CD4-positive, alpha-beta T cell treated with Interleukin-4 for 4 hours (primary cell): Measurements from ENCODE around the gene RGS3.
"Not testable (repeated sequence)": the region's sequence is repeated elsewhere in the genome, so short reads cannot be mapped to it uniquely, and the experiment has no call there.

Experiments used
- DNase-seq: peaks from one replicate; pipeline ENCODE4 v3.0.0-alpha.2; 2020

Gene RGS3

DNA sequence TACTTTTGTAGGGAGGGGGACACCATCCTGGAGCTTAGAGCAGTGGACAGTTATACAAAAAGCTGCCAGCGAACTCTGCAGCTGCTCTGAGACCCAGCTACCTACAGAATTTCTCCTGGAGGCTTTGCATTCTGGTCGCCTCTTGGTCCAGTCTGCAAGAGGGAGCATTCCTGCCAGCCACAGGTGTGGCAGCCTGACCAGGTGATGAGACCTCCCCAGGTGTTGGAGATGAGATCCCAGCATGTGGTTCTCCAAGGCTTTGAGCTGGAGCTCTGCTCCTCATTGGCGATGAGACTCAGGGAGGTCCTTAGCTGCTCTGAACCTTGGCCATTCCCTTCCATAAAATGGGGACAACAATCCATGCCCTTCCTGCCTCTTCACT is 69.3 kb downstream of the RGS3 start:
- no peak for DNase-seq

DNA sequence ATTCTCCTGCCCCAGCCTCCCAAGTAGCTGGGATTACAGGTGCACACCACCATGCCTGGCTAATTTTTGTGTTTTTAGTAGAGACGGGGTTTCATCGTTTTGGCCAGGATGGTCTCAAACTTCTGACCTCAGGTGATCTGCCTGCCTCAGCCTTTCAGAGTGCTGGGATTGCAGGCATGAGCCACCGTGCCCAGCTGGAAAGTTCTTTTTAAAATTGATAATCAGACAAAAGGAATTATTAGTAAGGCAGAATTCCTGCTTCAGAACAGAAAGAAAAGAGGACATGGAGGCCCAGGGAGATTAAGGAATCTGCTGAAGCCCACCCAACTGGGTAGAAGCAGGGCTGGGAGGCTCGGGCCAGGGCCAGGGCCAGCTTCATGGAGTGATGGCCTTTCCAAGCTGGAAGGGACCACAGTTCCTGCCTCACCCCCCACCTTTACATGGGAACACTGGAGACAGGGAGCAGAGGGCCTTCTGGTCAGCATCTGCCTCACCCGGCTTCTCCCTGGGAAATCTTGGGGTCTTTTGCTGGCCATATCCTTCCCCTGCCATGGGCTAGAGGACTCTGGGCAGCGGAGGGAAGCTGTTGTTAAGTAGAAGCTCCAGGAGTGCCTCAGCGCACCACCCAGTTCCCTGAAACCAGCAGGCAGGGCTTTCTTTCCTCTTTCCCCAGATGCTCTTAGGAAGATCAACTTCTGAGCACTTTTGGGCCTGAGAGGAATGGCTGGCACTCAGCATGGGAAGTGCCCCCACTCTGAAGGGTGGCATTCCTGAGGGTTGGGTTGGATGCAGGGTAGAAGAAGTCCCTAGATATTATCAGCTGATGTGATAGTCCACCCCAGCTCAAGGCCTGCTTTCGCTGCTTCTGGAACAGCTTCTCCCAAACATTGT is 70.1 kb downstream of the RGS3 start:
- DNase-seq: no peak

DNA sequence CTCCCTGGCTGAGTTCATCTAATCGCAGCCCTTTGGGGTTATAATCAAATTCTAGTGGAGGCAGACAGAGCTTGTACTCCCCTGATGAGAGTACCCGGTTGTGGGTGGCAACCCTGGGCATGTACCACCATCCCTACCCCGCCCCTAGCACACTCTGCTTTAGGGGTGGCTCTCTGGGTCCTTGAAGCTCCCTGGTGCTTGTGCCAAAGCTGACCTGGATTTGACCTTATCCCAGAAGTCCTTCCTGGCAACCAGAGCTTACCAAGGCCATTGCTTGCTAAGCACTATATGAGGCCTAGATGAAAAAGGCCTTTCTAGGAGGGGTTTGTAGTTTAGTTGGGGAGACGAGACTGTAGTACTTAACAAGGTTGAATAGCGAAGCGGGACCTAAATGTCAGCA is 72.2 kb downstream of the RGS3 start:
- DNase-seq: no peak

DNA sequence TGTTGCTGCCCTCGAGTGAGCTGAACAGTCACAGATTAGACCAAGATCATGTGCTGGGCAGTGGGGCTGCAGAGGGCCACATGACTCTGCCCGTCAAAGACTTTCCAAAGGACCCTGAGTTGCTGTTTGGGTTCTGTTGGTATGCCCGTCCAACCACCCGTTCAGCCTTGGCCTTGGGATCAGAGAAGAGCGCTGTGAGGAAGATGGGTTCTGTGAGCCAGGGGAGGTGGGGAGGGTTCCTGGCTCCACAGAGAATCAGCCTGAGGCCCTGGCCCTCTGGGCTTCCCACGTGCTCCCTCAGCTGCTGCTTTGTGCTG is 72.6 kb downstream of the RGS3 start:
- DNase-seq: no peak

DNA sequence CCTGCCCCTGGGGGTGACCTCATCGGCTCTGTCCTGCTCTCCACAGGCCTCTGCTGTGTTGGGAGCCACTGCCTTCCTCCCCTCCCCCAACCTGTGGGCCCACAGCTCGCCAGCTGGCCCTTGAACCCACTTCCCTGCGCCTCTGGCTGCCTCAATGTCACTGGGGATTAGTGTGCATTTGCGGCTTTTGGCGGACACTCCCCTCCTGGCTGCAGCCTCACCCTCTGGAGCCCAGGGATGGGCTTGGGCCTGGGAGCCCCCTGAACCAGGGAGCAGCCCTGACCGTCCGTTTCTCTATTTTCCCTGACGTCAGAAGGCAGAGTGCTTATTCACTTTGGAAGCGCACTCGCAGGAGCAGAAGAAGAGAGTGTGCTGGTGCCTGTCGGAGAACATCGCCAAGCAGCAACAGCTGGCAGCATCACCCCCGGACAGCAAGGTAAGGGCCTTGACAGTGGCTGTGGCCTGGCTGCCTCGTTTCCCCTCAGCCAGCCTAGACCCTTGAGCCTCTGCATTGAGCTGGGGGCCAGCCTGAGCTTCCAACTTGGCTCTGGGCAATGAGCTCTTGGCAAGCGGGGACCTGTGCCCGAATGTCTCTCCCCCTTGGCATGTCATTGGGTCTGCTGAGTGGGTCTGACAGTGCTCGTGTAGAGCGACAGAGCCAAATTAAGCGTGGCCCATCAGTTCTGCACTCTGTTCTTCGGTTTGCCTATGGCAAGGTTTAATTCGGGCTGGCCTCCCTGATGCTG is 73.1 kb downstream of the RGS3 start:
- DNase-seq: no peak

DNA sequence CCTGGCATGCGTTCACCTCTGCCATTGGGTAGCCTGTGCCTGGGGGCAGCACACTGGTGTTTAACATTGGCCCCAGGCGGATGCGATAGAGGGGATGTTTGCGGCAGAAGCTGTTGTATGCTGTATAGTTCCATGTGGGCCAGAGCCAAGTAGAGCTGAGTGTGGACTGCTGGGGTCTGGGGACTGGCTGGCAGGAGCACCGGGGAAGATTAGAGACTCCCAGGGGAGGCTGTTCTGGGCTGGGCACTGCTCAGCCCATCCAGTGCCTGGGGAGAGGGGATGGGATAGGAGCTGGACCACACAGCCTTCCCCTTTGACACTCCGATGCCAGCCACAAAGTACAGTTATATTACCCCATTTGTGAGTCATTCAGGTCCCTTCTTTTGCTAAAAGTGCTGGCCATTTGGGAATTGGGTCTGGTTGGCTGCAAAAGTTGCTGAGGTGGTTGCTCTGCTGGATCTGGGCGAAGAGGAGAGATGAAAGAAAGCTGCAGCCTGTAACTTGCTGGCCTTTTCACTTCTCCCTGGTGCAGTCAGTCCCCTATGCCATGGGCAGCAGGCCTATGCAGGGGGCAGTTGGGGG is 73.8 kb downstream of the RGS3 start:
- no peak for DNase-seq

DNA sequence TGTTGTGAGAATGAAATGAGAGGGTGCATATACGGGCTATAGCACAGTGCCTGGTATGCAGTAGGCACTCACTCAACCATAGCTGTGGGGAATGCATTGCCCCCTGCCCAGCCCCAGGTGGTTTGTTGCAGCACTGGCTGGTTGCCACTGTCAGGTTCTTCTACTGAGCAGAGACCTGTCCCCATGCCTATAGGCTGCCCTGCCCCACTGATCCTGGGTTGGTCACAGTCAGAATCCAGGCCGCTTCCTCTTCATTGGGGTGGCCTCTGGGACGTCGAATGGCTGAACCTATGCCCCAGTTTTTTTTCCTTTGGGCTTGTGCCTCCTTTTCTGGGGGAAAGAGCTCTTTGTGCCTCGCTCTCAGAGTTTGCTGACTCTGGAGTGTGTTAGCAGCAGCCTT is 74.6 kb downstream of the RGS3 start:
- DNase-seq: no peak

DNA sequence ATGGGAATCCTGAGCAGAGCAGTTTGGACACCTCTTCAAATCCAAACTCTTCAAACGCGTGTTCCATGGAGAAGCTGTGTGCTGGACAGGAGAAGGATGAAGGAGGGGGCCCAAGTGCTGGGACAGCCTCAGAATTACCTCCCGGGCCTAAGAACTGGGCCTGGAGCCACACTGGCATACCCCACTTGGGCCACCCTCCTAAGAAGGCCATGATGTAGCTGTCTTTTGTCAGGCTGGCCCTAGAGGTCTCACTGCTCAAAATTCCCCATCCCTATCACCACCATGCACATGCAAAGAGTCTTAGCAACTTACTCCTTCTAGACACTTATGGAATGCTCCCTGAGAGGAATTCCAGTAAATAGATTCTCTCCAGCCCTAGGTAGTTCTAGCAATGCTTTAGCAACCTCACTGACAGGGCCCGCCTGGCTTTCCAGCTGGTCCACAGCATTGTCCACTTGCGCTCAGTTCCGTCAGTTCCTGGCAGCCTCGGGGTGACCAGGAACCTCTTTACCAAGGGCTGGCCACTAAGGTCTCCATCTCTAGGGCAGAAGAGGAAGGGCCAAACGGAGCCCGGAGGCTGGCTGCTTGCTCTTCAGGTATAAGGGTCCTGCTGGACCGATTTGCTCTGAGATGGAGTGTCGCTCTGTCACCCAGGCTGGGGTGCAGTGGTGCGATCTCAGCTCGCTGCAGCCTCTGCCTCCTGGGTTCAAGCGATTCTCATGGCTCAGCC is 75.3 kb downstream of the RGS3 start:
- no peak for DNase-seq

DNA sequence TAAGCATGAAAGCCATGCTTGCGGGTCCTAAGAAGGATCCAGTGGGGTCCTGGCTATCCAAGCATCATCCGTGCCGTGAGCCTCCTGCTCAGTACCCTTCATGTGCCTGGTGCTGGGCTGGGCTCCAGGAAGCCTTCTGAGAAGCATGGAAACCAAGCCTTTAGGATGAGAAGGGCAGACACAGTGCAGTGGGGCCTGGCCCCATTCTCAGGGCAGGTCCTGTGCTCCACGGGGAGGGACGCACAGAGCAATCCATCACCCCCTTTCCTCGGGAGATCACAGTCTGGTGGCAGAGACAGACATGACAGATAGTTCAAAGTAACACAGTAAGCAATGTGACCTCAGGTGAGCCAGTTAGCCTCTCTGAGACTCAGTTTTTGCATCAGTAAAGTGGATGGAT is 76.9 kb downstream of the RGS3 start:
- no peak for DNase-seq

DNA sequence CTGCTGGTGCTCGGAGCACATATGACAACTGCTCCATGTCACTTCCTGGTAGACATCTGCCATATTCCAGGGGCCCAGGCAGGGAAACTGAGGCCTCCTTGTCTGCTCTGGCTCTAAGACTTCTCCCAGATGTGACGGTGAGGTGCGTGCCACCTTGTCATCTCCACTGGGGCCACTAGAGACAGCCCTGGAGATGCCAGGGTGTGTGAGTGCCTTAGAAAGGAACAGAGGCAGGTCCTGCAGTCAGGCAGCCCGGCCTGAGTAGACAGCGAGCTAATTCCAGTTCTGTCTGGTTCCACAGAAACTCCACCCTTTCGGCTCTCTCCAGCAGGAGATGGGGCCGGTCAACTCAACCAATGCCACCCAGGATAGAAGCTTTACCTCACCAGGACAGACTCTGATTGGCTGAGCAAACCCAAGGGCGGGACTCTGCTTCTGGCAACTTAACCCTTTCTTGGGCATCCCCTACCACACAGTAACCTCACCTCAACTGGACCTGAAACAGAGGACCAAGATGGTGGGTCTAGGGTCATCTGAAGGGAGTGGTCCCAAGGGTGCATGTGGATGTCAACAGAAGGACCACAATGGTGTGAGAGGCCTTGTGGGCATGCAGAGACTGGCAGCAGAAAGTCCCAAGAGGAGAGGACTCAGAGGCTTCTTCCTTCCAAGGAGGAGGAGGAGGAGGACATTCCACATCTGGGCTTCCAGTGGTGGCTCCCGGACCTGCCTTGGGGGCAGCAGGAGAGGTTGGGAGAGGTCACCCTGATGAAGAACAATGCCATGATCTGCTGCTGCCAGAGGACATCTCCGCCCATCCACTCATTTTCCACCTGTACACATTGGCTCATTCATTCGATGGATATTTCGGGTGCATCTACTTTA is 77.7 kb downstream of the RGS3 start:
- no peak for DNase-seq

DNA sequence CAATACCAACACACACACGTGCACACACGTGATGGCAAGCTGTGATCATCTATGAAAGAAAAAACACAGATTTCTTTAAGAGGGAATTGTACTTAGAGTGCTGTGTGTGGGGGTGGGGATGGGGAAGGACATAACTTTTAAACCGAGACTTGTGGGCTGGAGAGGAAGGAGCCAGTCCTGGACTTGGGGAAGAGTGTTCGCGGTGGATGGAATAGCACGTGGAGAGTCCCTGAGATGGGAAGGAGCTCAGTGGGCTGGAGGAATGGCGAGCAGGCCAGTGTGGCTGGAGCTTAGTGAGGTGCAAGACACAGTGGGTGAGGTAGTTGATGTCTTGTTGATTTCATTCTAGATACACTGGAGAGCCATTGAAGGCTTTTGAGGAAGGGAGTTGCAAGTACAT is 78.5 kb downstream of the RGS3 start:
- no peak for DNase-seq

DNA sequence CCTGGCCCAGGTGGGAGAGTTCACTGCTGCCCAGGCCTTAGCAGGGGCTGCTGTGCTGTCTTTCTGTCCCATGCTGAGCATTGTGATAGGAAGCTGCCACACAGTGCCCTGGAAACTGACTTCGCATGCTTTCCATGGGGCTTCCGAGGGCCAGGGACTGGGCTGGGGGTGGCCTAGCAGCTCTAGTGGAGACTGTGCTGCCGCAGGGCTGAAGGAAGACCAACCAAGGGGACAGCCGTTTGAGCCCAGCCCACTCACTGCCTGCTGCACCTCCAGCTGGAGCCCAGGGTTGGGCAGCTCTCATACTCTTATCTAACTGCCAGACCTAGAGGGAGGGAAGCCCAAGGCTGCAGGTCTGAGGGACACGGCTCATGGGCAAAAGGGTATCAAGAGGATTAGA is 79.2 kb downstream of the RGS3 start:
- DNase-seq: no peak

DNA sequence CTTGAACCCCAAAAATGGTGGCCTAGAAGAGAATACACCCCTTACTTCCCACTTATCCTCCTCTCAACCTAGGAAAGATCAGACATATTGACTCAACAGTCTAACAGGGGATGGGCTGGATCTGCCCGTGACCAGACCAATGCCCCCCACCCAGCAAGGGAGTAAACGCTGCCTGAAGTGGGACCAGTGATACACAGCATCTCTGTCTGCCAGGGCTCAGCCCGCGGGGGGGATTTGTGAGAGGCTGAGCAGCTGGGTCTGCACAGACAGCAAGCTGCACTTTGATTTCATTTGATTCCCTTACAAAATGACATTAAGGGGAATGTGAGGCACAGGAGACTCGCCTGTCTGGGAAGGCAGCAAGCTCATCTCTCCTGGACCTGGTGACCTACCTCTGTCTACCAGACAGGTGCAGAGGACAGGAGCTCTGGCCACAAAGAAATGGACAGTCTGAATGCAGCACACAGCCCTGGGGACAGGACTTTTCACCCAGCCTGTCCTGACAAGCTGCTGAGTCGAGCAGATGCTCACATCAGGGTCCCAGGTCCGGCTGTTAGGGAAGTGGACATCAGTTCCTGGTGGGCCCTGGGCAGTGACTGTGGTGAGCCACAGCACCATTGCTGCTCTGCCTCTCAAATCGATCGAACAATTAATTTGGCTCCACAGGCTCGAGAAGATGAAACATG is 79.9 kb downstream of the RGS3 start:
- DNase-seq: no peak

DNA sequence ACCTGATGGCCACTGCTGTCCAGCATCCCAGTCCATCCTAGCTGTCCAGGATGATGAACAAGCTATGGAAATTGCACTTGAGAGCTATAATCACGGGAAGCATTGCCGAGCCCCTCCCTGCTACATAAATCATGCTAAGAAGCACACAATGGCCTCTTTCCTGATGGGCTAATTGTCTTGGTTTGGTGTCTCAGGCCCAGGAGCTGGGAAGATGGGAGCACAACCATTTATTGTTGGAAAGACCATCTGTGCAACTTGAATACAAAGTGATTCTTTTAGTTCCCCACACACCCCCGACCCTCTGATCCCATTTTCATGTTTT is 80.4 kb downstream of the RGS3 start:
- no peak for DNase-seq

DNA sequence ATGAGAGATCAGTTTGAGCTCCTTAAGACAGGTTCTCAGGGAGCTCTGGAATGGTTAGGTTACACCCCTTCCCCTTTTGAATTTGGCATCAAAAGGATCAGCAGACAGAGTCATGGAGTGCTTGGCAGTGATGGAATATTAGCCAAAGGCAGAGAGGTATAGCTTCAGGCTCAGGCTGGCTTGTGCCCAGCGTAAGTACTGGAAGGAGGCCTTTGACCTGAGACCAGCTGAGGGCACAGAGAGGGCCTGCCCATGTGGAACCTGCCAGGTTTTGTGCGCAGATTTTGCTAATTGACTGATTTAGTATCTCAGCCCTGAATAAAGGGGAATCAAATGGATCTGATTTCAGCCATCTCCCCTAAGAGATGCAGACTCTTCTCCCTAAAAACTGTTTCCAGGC is 81.5 kb downstream of the RGS3 start:
- DNase-seq: no peak

DNA sequence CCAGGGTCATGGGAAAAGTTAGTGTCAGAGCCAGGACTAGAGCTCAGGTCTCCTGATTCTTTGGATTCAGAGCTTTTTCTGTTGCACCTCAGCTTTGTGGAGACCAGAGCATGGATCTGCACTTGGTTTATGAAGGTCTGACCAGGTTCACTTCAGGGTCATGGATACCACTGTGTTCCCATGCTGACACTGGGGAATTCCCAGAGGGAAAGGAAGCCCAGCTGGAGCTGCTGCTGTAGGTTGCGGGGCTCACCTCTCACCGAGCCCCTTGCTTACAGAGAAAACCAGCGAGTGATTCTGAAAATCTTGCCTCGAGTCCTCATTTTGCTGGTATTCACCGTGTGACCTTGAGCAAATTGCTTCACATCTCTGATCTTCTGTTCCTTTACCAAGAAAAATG is 83.0 kb downstream of the RGS3 start:
- DNase-seq: no peak

DNA sequence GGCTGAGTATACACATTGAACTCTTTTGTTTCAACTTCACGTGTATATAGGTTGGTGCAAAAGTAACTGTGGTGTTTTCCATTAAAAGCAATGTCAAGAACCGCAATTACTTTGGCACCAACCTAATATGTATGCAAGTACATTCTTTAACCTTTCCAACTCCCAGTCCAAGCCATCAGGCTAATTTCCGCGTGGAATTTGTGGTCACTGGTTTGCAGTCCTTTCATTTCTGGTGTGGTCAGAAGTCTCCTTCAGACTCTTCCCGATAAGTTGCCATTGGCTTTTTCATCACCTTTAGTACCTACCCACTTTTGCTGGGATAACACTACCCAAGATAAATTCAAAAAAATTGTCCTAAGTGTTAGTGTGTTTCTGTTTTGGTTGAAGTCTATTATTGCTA is 84.0 kb downstream of the RGS3 start:
- DNase-seq: no peak

DNA sequence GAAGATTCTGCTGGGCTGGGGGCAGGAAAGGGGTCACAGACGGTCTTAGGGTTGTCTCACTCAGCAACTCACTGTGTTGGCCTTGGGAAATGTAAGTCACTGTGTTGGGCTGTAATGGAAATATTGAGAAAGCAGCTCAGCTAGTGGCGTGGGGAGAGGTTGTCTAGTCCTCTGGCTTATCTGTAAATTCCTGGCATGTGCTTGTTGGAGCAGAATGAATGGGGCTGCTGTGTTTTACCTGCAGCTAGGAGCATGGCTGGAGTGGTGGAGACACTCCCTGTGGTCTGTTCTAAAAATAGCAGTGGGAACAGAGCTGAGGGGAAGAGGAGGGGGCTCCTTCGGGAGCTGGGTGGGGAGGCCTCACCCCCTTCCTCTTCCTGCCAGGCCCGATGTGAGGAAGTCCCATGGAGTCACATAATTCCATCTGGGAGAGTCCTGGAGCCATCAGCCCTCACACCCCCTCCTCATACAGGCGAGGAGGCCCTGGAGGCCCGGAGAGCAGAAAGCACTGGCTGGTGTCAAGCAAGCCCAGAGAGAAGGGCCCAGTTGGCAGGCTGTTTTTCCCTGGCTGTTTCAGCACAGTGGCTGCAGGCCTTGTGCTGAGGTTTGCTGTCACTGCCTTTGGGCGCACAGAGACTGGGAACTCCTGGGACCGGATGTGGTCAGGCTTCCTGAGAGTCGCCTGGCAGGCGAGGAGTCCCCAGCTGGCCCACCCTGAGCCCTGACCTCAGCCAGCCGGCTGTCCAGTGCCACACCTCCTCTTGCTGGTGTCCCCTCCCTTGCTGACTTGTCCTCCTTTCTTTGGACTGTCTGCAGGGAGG is 84.9 kb downstream of the RGS3 start:
- DNase-seq: no peak

DNA sequence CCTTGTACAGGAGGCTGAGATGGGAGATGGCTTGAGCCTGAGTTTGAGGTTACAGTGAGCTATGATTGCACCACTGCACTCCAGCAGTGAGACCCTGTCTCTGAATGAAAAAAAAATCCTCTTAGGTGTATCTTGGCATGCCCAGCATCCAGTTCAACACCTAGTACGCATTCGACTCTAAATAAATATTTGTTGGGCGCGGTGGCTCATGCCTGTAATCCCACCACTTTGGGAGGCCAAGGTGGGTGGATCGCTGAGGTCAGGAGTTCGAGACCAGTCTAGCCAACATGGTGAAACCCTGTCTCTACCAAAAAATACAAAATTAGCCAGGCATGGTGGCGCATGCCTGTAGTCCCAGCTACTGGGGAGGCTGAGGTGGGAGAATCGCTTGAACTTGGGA is 86.4 kb downstream of the RGS3 start:
- DNase-seq: not testable (repeated sequence)

DNA sequence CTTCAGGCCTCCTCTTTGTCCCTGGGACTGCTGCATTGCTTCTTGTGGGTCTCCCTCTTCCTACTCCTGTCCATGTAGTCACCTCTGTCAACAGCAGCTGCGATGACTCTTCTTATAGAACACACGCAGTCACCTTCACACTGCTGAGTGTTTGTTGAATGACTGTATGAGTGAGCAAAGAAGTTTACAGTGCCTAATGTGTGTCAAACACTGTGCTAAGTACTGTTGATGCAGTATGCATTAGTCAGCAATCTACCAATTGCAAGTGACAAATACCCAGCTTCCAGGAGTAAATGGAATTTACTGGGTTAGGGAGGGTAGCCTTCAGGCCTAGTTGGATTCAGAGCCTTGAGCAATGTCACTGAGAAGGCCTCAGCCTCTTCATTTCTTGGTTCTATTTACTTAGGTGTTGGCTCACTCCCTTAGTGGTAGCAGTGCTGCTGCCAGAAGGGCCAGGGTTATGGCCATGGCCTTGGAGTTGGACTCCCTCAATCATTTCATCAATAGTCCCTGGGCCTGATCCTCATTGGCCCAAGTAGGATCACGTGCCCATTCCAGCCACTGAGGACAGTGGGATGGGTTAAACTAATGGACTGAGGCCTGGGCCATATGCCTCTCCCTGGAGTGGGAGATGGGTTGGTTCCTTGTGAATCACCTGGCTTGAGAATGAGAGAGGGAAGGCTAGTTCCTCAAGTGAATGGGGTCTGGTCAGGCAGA is 93.5 kb downstream of the RGS3 start:
- no peak for DNase-seq
